Embryonic facial prominence (tissue), 1 donor: ENCODE results near the gene PTHLH.

Experiments
- DNase-seq: peaks from one replicate; pipeline ENCODE4 v3.0.0-alpha.2; 2016; ENCODE audit errors: extremely low spot score

The PTHLH gene

GRCh38 chr12:27972721-27973120 lies at the start of gene PTHLH:
Gene PTHLH, minus strand, starts transcription at chr12:27972733. Its CDS starts 3,239 bp downstream, at chr12:27969494.
- no peak for DNase-seq

- no peak for DNase-seq
These were observed 49.2 kb upstream of the PTHLH start for GRCh38 chr12:28021704-28022103.

- DNase-seq, result no peak
These were observed 45.3 kb upstream of the PTHLH start for GRCh38 chr12:28017873-28018255.

- no peak for DNase-seq
These were observed 44.8 kb upstream of the PTHLH start for GRCh38 chr12:28017126-28017872.

GRCh38 chr12:28015165-28015564 lies 42.6 kb upstream of the PTHLH start:
- no peak for DNase-seq

GRCh38 chr12:28014196-28014595 lies 41.7 kb upstream of the PTHLH start:
- no peak for DNase-seq

- DNase-seq, result no peak
These were observed 39.9 kb upstream of the PTHLH start for GRCh38 chr12:28012333-28012918.

- DNase-seq, result no peak
These were observed 37.5 kb upstream of the PTHLH start for GRCh38 chr12:28010036-28010435.

GRCh38 chr12:27999970-28000369 lies 27.4 kb upstream of the PTHLH start:
- no peak for DNase-seq

GRCh38 chr12:27999521-27999920 lies 27.0 kb upstream of the PTHLH start:
- DNase-seq, result no peak

GRCh38 chr12:27998658-27999057 lies 26.1 kb upstream of the PTHLH start:
- DNase-seq, result no peak

- no peak for DNase-seq
These were observed 25.6 kb upstream of the PTHLH start for GRCh38 chr12:27998170-27998569.

- DNase-seq, result no peak
These were observed 24.2 kb upstream of the PTHLH start for GRCh38 chr12:27996761-27997160.

- no peak for DNase-seq
These were observed 22.9 kb upstream of the PTHLH start for GRCh38 chr12:27995406-27995805.

GRCh38 chr12:27988594-27989233 lies 16.2 kb upstream of the PTHLH start:
- DNase-seq, result no peak

- no peak for DNase-seq
These were observed 14.8 kb upstream of the PTHLH start for GRCh38 chr12:27987331-27987730.

GRCh38 chr12:27984275-27984674 lies 11.7 kb upstream of the PTHLH start:
- DNase-seq, result no peak

- DNase-seq, result no peak
These were observed 10.4 kb upstream of the PTHLH start for GRCh38 chr12:27982951-27983350.

- DNase-seq, result no peak
These were observed 9.9 kb upstream of the PTHLH start for GRCh38 chr12:27982385-27982784.

- no peak for DNase-seq
These were observed 9.3 kb upstream of the PTHLH start for GRCh38 chr12:27981874-27982273.

GRCh38 chr12:27979145-27979544 lies 6.6 kb upstream of the PTHLH start:
- DNase-seq, result no peak

GRCh38 chr12:27975222-27976136 lies 2.9 kb upstream of the PTHLH start:
- no peak for DNase-seq
